ENCODE data around the gene C1QTNF2. TPM values are rescaled to one million over a fixed set of nuclear protein-coding genes. Genes with fewer than 3 reads are reported as not detected.

Gene C1QTNF2
- total RNA-seq, 2 experiments from 2014 or later = not detected

- H3K27ac ChIP-seq (ENCODE audit: low read depth in 1 of 2, low read length in 2 of 2) = no peak overlapping the region
- CTCF ChIA-PET = interaction anchor here (1.3 kb wide), 1 partner anchor 12 kb away, joined by 3 read pairs; no protein-coding TSS in a partner anchor
- H3K36me3 ChIP-seq (ENCODE audit: insufficient read depth, low read length) = no peaks in the 10 kb centered on the region
- POLR2A ChIA-PET = no interaction called here
- H3K27me3 ChIP-seq (ENCODE audit: control insufficient read depth in 1 of 2, insufficient read depth in 2 of 2, low read length in 2 of 2) = peaks cover 0 to 2% of the 10 kb centered on the region in 2 experiments
- H3K4me3 Mint-ChIP-seq = no peak overlapping the region
- no peaks in the 10 kb centered on the region for H3K4me1 ChIP-seq (ENCODE audit: insufficient read depth, low read length)
- H3K9me3 Mint-ChIP-seq = no peaks in the 10 kb centered on the region
- H3K27ac Mint-ChIP-seq = no peak overlapping the region
- peaks cover 8% of the 10 kb centered on the region for H3K27me3 Mint-ChIP-seq
- no peak for DNase-seq
- intact Hi-C loops (cut with DNase I, micrococcal nuclease) = no loop called here
- H3K4me3 ChIP-seq (ENCODE audit: low read length) = no peak overlapping the region
- ATAC-seq (ENCODE audit: poor library complexity) = no peak
- no peak for TF ChIP-seq CTCF (IDR thresholded peaks at IDR 0.05)
- no peaks in the 10 kb centered on the region for H3K4me1 Mint-ChIP-seq (ENCODE audit: low read depth)
- H3K36me3 Mint-ChIP-seq (ENCODE audit: low read depth) = no peaks in the 10 kb centered on the region
- H3K9me3 ChIP-seq (ENCODE audit: control insufficient read depth in 1 of 2, insufficient read depth in 1 of 2, low read length in 2 of 2) = no peaks in the 10 kb centered on the region
These were observed 13.0 kb downstream of the C1QTNF2 start for GRCh38 chr5:160357394-160357793.

- no peak overlapping the region for H3K27ac Mint-ChIP-seq
- H3K36me3 Mint-ChIP-seq (ENCODE audit: low read depth) = no peaks in the 10 kb centered on the region
- Histone ChIP-seq H3K9me3 (ENCODE audit: control insufficient read depth in 1 of 2, insufficient read depth in 1 of 2, low read length in 2 of 2) (no peaks in the 10 kb centered on the region), H3K4me3 (ENCODE audit: low read length) (no peak overlapping the region), H3K27ac (ENCODE audit: low read depth in 1 of 2, low read length in 2 of 2) (no peak overlapping the region), H3K27me3 (ENCODE audit: control insufficient read depth in 1 of 2, insufficient read depth in 2 of 2, low read length in 2 of 2) (peaks cover 0 to under 1% of the 10 kb centered on the region in 2 experiments), H3K4me1 (ENCODE audit: insufficient read depth, low read length) (no peaks in the 10 kb centered on the region), H3K36me3 (ENCODE audit: insufficient read depth, low read length) (no peaks in the 10 kb centered on the region)
- ChIA-PET POLR2A (no interaction called here), CTCF (interaction anchor here (1.3 kb wide), 1 partner anchor 11 kb away, joined by 3 read pairs; no protein-coding TSS in a partner anchor)
- intact Hi-C loops (cut with DNase I, micrococcal nuclease) = no loop called here
- ATAC-seq (ENCODE audit: poor library complexity) (no peak), DNase-seq (no peak)
- no peak overlapping the region for H3K4me3 Mint-ChIP-seq
- no peaks in the 10 kb centered on the region for H3K4me1 Mint-ChIP-seq (ENCODE audit: low read depth)
- peaks cover 1% of the 10 kb centered on the region for H3K27me3 Mint-ChIP-seq
- H3K9me3 Mint-ChIP-seq = no peaks in the 10 kb centered on the region
- TF ChIP-seq CTCF (IDR thresholded peaks at IDR 0.05) = no peak
These were observed 13.7 kb downstream of the C1QTNF2 start for GRCh38 chr5:160356550-160357347.

- Mint-ChIP-seq H3K9me3 (no peaks in the 10 kb centered on the region), H3K27me3 (no peaks in the 10 kb centered on the region), H3K4me1 (ENCODE audit: low read depth) (no peaks in the 10 kb centered on the region), H3K36me3 (ENCODE audit: low read depth) (no peaks in the 10 kb centered on the region), H3K4me3 (no peak overlapping the region), H3K27ac (no peak overlapping the region)
- DNase-seq (no peak), ATAC-seq (ENCODE audit: poor library complexity) (no peak)
- no peak for TF ChIP-seq CTCF (IDR thresholded peaks at IDR 0.05)
- no peak overlapping the region for H3K4me3 ChIP-seq (ENCODE audit: low read length)
- intact Hi-C loops (cut with DNase I, micrococcal nuclease) = no loop called here
- no peak overlapping the region for H3K27ac ChIP-seq (ENCODE audit: low read depth in 1 of 2, low read length in 2 of 2)
- no peaks in the 10 kb centered on the region for H3K4me1 ChIP-seq (ENCODE audit: insufficient read depth, low read length)
- POLR2A ChIA-PET = no interaction called here
- H3K27me3 ChIP-seq (ENCODE audit: control insufficient read depth in 1 of 2, insufficient read depth in 2 of 2, low read length in 2 of 2) = no peaks in the 10 kb centered on the region
- CTCF ChIA-PET = no interaction called here
- no peaks in the 10 kb centered on the region for H3K9me3 ChIP-seq (ENCODE audit: control insufficient read depth in 1 of 2, insufficient read depth in 1 of 2, low read length in 2 of 2)
- no peaks in the 10 kb centered on the region for H3K36me3 ChIP-seq (ENCODE audit: insufficient read depth, low read length)
These were observed 15.8 kb downstream of the C1QTNF2 start for GRCh38 chr5:160354666-160355065.

Data from CD4-positive, alpha-beta T cell (primary cell).